ENCODE results near the gene MAPKAPK2. TPM values are rescaled to one million over a fixed set of nuclear protein-coding genes. Genes with fewer than 3 reads are reported as not detected.

The MAPKAPK2 gene
- total RNA-seq, 1 experiment from 2014 or later: 27.9 TPM

DNA sequence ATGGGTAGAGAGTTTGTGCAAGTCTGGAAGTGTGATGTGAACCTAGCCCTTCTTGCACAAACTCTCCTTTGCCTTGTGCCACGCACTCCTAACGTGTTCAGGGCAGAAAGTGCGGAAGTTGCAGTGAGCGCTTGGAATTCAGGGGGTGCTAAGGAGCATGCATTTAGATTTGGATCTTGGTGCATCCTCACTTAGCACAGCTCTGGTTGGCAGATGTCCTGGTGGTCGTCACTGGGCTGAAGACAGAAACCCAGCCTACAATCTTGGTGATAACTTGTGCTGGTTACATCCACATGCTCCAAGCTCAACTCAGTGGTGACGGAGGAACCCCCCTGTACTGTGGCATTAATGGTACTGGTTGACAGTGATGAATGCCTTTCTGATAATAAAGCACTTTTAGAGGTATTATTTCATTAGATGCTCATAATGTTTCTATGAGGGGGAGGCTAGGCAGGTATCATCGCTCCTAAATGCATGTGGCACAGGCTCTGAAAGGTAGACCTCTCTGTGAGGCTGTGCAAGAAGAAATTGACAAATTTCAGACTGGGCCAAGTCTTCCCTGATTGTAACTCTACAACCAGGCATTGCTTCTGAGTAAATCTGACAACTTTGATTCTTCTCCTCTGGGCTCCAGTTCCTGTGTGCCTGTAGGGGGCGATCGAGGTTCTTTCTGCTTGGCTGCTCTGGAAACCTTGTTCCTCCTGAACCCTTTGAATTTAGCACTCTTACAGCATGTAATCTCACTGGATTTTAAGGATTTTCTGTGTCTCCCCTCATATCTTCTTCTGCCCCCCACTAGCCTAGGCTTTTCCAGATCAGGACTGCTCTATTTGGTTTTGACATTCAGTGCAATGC, 40.6 kb downstream of the MAPKAPK2 start:
- in situ Hi-C loops (cut with HindIII; ENCODE audit: low pct_unique_long_range_greater_than_20kb, low sequenced_read_pairs): no loop called here
- peak; percentile 72 for DNase-seq (ENCODE audit: low read depth, low spot score)

DNA sequence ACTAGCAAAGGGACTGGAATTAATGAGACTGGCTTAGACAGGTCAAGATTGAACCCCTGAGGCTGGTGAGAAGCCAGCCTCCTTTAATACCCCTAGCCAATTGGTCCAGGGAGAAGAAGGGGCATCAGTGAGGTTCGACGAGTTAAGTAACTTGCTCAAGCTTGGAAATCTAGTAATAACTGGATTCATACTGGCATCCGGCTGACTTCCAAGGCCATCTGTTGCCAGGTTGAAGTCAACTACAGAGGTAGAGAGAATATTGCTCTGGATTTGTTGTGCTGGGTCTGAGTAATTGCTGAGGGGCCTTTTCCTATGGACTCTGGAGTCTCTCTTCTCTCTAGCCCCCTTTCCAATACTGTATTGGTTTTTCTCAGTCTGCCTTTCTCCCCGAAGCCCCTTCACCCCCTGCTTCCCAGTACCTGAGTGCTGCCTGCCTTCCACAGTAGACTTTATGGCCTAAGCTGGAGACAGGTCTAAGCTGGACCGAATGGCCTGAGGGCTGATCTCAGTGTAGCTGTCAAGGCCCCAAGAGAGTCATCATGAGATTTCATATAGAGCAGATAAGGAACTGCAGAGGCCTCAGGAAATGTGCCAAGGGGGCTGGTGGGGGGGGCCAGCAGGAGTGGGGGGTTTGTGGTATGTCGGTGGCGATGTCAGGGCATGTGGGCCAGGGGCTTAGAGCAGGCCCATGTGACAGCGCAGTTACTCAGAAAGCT, 43.4 kb downstream of the MAPKAPK2 start:
- in situ Hi-C loops (cut with HindIII; ENCODE audit: low pct_unique_long_range_greater_than_20kb, low sequenced_read_pairs): no loop called here

DNA sequence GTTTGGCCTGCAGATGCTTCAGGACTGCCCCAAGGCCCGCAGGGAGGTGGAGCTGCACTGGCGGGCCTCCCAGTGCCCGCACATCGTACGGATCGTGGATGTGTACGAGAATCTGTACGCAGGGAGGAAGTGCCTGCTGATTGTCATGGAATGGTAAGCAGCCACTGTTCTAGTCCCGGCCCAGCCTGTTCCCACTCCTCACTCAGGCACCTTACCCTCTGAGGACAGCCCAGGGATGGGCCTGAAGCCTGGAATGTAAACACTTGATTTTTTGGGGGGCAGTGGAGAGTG, 43.9 kb downstream of the MAPKAPK2 start:
- in situ Hi-C loops (cut with HindIII; ENCODE audit: low pct_unique_long_range_greater_than_20kb, low sequenced_read_pairs): no loop called here
- DNase-seq (ENCODE audit: low read depth, low spot score): no peak

More for the DNA sequence above, 43.4 kb downstream of the MAPKAPK2 start:
- no peak for DNase-seq (ENCODE audit: low read depth, low spot score)

DNA sequence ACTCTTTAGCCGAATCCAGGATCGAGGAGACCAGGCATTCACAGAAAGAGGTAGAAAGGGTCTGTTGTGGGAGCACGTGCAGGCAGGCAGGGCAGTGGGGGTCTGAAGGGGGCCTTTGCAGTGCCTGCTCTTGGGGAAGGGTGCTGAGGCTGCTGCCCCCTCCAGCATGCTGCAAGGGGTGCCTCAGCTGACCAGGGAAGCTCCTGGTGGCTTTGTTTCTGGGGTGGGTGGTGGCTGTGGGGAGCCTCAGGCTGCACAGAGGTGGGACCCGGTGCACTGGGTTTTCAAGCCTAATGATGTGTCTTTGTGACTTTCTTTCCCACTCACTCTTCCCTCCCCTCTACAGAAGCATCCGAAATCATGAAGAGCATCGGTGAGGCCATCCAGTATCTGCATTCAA, 44.3 kb downstream of the MAPKAPK2 start:
- DNase-seq (ENCODE audit: low read depth, low spot score): no peak
- in situ Hi-C loops (cut with HindIII; ENCODE audit: low pct_unique_long_range_greater_than_20kb, low sequenced_read_pairs): no loop called here

DNA sequence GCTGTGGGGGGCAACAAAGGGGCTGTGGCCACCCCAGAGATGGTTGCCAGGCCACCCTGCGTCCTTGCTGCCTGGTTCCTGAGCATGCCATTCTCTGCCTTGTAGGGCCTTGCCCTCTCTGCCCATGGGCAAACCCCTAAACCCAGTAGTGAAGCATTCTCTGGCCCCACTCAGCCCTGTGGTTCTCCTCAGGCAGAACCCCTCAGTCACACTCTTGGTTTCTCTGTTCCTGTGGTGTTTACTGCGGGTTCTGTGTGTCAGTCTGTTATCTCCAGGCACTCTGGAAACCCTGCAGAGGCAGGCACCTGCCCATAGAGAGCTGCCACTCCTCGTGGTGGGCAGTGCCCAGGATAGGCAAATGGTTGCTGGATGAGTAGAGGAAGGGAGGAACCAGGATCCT, 44.8 kb downstream of the MAPKAPK2 start:
- in situ Hi-C loops (cut with HindIII; ENCODE audit: low pct_unique_long_range_greater_than_20kb, low sequenced_read_pairs): no loop called here
- no peak for DNase-seq (ENCODE audit: low read depth, low spot score)

DNA sequence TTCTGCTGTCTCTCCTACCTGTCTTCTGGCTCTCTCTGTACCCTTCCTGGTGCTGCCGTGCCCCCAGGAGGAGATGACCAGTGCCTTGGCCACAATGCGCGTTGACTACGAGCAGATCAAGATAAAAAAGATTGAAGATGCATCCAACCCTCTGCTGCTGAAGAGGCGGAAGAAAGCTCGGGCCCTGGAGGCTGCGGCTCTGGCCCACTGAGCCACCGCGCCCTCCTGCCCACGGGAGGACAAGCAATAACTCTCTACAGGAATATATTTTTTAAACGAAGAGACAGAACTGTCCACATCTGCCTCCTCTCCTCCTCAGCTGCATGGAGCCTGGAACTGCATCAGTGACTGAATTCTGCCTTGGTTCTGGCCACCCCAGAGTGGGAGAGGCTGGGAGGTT, 47.8 kb downstream of the MAPKAPK2 start:
- in situ Hi-C loops (cut with HindIII; ENCODE audit: low pct_unique_long_range_greater_than_20kb, low sequenced_read_pairs): no loop called here
- no peak for DNase-seq (ENCODE audit: low read depth, low spot score)

DNA sequence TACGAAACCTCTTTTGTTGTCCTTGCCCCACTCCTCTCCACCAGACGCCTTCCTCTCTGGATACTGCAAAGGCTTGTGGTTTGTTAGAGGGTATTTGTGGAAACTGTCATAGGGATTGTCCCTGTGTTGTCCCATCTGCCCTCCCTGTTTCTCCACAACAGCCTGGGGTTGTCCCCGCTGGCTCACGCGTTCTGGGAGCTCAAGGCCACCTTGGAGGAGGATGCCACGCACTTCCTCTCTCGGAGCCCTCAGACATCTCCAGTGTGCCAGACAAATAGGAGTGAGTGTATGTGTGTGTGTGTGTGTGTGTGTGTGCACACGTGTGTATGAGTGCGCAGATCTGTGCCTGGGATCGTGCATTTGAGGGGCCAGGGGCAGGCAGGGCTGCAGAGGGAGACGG, 48.3 kb downstream of the MAPKAPK2 start:
- in situ Hi-C loops (cut with HindIII; ENCODE audit: low pct_unique_long_range_greater_than_20kb, low sequenced_read_pairs): no loop called here
- no peak for DNase-seq (ENCODE audit: low read depth, low spot score)

DNA sequence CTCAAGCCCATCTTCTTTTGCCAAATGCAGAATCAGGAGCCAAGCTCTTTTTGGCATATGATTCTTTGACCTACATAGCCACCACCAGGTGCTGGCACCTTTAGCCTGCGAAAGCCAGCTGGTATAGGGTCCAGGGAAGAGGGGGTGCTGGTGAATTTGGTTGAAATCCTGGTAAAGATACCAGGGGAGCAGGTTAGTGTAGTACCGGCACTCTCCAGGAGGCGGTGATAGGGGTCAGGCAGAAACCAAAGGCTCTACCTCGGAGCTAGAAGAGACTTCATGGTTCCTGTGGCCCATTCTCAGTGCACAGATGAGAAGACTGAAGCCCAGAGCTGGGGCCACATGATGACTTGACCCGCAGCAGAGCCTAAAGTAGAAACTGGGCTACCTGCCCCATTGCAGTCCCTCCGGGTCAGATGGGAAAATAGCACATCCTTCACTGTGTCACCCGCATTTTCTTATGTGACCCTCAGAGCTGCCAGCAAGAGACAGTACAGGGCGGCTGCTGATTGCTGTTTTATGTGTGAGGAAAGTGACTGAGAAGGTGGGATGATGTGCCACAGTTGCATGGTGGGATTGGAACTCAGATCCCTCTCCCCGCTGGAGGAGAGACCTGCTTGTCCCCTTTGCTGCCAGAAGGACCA, 49.9 kb downstream of the MAPKAPK2 start:
- in situ Hi-C loops (cut with HindIII; ENCODE audit: low pct_unique_long_range_greater_than_20kb, low sequenced_read_pairs): no loop called here
- peak; percentile 63 for DNase-seq (ENCODE audit: low read depth, low spot score)

DNA sequence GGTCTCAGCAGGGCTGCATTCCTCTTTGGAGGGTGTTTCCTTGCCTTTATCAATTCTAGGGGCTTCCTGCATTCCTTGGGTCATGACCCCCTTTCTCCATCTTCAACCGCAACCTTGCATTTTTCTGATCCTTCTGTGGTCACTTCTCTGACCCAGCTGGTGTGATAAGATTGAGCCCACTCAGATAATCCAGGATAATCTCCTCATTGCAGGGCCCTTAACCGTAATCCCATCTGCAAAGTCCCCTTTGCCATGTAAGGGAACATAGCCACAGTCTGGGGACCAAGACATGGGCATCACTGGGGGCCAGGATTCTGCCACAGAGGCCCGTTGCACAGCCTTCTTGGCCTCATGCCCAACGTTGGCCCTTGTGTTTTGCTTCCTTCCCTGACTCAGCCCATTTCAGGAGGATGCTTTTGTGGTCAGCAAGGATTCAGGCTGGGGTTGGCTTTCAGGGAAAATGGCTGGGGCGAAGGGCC, 50.9 kb downstream of the MAPKAPK2 start:
- DNase-seq (ENCODE audit: low read depth, low spot score): no peak
- in situ Hi-C loops (cut with HindIII; ENCODE audit: low pct_unique_long_range_greater_than_20kb, low sequenced_read_pairs): no loop called here

DNA sequence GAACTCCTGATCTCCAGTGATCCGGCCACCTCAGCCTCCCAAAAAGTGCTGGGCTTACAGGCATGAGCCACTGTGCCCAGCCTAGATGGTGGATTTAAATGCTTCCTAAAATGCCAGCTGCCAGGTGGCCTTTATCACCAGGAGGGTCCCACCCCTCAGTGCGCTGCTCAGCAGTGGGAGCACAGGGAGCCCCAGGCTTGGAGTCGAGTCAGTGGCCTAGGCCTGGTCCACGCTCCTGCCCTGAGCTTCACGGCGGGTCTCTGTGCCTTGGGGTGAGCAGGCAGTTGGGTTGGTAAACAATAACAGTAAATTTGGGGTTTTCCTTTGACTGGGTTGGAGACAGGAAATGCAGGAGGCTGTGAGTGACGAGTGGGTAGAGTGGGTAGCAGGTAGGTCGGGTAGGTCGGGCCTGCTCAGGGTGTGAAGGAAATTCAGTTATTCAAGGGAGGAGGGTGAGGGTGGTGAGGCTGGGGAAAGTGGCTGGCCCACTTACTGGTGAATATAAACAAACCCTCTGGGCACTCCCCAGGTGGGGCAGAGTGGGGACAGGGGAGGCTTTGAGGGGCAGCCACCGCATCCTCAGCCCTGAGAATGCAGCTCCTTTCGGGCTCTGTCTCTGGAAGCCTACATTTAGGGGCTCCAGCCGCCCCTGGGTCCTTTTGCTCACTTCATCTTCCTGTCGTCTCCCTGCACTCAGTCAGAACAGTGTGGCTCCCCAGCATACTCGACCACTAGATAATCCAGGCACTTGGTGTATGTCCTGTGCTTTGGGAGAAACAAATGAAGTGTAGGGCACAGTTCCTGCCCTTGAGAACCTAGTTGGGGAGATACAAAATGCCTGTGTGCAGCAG, 52.4 kb downstream of the MAPKAPK2 start:
- no peak for DNase-seq (ENCODE audit: low read depth, low spot score)
- in situ Hi-C loops (cut with HindIII; ENCODE audit: low pct_unique_long_range_greater_than_20kb, low sequenced_read_pairs): no loop called here

DNA sequence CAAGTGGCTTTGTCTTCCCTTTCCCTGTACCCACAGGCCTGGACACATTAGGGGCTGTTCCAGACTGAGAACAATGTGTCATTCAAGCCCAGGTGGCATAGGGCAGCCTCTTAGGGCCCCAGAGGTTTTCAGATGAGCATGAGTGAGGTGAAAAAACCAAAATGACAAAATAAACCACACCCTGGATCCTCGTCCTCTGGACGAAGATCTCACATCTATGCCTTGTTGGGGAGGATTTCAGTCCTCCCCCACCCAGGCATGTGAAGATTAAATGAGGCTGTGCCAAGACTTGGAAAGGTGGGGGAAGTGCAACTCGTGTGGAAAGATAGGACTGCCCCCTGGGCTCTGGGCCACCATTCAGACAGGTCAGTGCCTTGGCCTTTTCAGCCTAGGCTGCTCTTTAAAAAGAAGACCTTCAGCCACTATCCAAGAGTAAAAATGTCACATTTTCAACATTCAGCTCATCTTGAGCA, 53.1 kb downstream of the MAPKAPK2 start:
- in situ Hi-C loops (cut with HindIII; ENCODE audit: low pct_unique_long_range_greater_than_20kb, low sequenced_read_pairs): no loop called here
- peak; percentile 11 for DNase-seq (ENCODE audit: low read depth, low spot score)

DNA sequence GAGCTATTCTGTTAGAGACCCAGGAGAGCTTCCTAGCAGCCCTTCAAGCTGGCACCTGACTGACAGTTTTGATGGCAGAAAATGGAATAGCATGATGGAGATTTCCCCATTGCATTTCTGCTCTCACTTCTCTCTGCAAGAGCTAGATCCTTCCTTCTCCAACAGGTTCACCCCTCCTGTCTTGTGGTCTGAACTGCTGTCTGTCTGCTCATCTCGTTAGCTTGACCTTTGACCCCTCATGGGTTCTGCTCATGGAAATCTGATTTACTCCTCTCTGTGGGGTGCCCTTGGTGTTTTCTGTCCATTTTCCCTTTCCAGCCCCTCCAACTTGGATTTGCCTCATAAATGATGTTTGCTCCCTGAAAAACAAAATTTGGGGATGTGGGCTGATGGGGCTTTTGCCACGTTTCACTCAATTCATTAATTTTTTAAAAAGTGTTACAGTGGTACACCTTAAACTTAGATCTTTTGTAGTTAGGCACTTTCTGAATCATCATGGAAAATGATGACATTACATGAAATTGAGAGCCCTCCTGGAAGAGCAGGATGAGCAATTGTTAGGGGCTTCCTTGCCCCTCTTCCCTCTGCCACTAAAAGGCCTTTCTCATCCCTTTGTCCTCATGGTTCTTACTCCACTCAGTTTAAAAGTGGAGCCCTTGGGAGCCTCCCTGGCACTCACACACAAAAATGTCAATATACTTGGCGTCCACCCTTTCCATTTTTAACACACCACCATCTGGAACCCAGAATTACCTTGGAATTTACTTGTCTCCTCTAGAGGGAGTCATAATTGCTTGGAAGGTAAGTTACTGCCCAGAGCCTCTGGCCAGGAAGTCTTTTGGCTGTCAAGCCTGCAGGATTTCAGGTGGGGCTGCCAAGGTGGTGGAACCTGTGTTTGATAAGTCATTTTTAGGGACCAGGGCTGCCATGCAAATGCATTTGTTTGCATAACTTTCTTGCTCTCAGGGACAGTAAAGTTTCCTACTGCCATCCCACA, 54.0 kb downstream of the MAPKAPK2 start:
- in situ Hi-C loops (cut with HindIII; ENCODE audit: low pct_unique_long_range_greater_than_20kb, low sequenced_read_pairs): no loop called here
- peak; percentile 60 for DNase-seq (ENCODE audit: low read depth, low spot score)

DNA sequence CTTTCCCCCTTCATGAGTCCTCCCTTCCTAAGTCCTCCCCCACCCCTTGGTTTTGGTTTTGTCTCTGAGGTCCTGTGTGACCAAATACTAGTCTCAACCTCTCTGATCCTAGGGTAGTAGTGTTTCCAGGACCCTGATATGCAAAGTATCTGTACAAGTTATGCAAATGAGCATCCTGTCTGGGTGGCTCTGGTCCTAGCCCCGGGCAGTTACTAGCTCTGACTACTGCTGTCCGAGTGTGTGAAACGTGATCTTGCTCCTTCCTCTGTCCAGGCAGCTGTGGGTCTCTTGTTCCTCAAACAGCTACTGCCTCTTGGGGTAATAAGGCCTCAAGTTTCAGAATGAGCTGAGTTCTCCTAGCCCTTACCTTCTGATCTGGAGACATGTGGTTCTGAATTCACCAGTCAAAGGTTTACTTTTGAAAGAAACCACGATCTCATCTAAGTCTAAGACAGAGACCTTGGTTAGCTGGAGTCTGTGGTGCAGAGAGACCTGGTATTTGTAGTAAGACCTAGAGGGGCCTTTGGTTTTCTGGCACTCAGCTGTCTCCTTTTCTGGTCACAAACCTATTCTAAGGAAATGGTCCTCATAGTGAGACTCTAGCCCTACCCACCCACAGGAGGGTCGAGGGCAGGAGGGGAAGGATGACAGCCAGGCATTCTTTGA, 54.8 kb downstream of the MAPKAPK2 start:
- in situ Hi-C loops (cut with HindIII; ENCODE audit: low pct_unique_long_range_greater_than_20kb, low sequenced_read_pairs): no loop called here
- peak; percentile 15 for DNase-seq (ENCODE audit: low read depth, low spot score)

DNA sequence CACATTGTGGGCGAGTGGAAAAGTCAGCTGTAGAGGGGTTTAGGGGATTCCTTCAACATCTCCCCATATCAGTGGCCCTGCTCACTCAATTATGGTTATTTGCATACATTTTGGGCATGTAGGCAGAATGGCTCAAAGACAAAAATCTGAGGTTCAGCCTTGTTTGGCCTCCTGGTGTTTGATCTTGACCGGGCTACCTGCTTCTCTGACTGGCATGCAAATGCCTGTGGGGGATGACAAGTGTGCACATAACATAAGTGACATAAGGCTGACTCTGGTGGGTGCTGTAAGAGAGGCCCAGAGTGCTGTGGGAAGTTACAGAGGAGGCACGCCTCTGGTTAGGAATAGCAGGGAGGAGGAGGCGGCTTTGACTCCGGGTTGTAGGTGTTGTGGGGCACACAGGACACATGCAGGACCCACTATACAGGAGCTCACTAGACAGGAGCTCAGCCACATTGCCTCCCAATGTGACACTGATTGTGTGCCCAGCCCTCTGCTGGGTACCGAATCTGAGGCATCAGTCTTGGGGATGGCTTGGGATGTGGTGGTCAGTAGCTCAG, 56.5 kb downstream of the MAPKAPK2 start:
- in situ Hi-C loops (cut with HindIII; ENCODE audit: low pct_unique_long_range_greater_than_20kb, low sequenced_read_pairs): no loop called here

DNA sequence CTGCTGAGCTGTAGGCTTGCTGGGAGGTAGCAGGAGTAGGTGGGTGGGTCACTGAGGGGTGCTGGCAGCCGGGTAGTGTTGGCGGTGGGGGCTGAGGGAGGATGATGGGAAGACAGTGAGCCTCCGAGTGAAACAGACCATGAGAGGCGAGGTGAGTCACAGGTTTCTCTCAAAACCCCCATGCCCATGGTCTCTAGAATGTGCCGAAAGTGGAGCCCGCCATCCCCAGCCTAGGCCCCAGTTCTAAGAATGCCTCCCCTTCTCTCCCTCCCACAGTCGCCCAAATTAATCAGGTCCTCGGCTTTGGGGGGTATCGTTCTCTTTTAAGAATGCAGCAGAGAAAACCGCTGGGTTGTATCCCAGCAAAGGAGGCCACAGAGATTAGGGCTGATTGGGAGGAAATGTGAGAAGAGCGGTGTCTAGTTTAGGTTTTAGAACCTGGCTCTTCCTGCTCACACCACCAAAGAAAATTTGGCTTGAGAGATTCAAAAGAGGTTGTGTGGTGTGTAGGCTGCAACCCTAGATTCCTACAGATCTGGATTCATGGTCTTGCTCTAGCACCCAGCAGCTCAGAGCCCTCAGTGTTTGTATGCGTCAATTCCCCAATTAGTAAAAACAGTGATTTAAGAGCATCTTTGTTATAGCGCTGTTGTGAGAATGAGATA, 58.1 kb downstream of the MAPKAPK2 start:
- in situ Hi-C loops (cut with HindIII; ENCODE audit: low pct_unique_long_range_greater_than_20kb, low sequenced_read_pairs): no loop called here
- DNase-seq (ENCODE audit: low read depth, low spot score): no peak

More for the DNA sequence above, 56.5 kb downstream of the MAPKAPK2 start:
- no peak for DNase-seq (ENCODE audit: low read depth, low spot score)

Data from SK-MEL-5 (cell line).